Stimulated activated naive CD8-positive, alpha-beta T cell treated with anti-CD3 and anti-CD28 coated beads, Interleukin-15, amount 100 ng/mL, for 72 hours (primary cell): ENCODE measurements around the gene FKBP8.

Experiments used
- ATAC-seq: fragments of 150-1000 bp; cut with Tn5 transposase; 2 replicates; pipeline ENCODE4 v1.10.0; 2021; ENCODE audit warnings: mild to moderate bottlenecking, moderate library complexity
- DNase-seq, 2 donors: peaks; one replicate each; pipeline ENCODE4 v3.0.0; 2021 to 2022
- H3K27ac Mint-ChIP-seq, 2 donors: one replicate each; pipeline ENCODE4 v1.8.0; 2022; ENCODE audit warnings: mild to moderate bottlenecking in 2 of 2, mixed read lengths in 2 of 2, moderate library complexity in 2 of 2
- H3K27me3 Mint-ChIP-seq: one replicate; pipeline ENCODE4 v1.8.0; 2022; ENCODE audit warnings: mixed read lengths
- H3K4me1 Mint-ChIP-seq: one replicate; pipeline ENCODE4 v1.8.0; 2022; ENCODE audit warnings: mild to moderate bottlenecking, mixed read lengths
- H3K4me3 Mint-ChIP-seq, 2 donors: one replicate each; pipeline ENCODE4 v1.8.0; 2022; ENCODE audit warnings: mild to moderate bottlenecking in 2 of 2, mixed read lengths in 2 of 2, moderate library complexity in 1 of 2
- H3K9me3 Mint-ChIP-seq, 2 donors: one replicate each; pipeline ENCODE4 v1.8.0; 2022; ENCODE audit warnings: mixed read lengths in 2 of 2

FKBP8 gene

DNA sequence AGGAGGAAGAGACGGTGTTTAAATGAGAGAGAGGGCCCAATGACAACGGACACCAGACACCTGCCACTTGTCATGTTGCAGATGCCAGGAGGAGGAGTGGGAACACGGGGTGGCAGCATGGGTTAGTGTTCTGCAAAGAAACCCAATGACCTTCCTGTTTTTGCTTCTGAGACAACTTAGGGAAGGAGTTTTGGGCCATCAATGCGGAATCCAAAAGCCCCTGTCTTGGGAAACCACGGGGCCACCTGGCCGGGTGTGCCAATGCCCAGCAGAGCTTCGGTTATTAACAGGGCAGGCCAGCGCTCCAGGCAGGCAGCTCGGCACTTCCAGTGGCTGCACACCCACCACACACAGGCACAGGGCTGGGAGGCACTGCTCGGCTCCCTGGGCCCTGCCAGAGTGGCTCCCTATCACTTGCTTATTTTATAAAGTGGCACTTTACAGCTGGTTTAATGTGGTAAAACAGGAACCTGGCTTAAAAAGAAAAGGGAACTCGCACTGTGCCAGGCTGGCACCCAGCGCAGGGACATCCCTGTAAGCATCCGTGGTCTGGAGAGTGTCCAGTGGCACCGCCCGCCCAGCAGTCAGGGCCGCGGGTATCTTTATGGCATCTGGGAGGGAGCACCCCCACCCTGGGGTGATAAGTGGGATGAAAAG lies 40.6 kb downstream of the FKBP8 start:
- Mint-ChIP-seq H3K27me3 (no peaks in the 10 kb centered on the region), H3K27ac (peak overlapping the region in 1 of 2 donors; percentile 4), H3K4me1 (peaks cover 100% of the 10 kb centered on the region), H3K4me3 (no peak overlapping the region), H3K9me3 (no peaks in the 10 kb centered on the region)
- DNase-seq, result no peak
- ATAC-seq, result no peak

GRCh38 chr19:18502246-18502637 lies 41.1 kb downstream of the FKBP8 start:
- no peak for ATAC-seq
- H3K9me3 Mint-ChIP-seq, result no peaks in the 10 kb centered on the region
- H3K27ac Mint-ChIP-seq, result no peak overlapping the region
- H3K4me1 Mint-ChIP-seq, result peaks cover 97% of the 10 kb centered on the region
- no peak for DNase-seq
- H3K4me3 Mint-ChIP-seq, result no peak overlapping the region
- no peaks in the 10 kb centered on the region for H3K27me3 Mint-ChIP-seq

DNA sequence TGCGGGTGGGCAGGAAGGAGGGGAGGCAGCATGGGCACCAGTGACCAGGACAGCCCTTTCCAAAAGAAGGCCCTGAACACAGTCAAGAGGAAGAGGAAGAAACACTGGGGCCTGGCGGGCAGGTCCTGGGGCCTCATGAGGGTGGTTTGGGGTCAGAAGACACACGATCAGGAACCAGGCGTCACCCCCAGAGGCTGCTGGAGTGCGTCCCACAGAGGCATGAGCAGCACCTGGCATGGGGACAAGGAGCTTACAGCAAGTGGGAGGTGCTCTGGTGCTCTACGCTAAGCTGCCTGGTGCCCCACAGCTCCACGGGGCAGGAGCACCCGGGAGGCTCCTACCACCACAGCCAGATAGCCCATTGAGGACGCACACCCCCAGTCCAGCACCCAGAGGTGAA lies 41.5 kb downstream of the FKBP8 start:
- H3K27ac Mint-ChIP-seq, result peak overlapping the region in 1 of 2 donors; percentile 20
- no peak overlapping the region for H3K4me3 Mint-ChIP-seq
- DNase-seq (no peak), ATAC-seq (no peak)
- H3K27me3 Mint-ChIP-seq, result no peaks in the 10 kb centered on the region
- no peaks in the 10 kb centered on the region for H3K9me3 Mint-ChIP-seq
- peaks cover 97% of the 10 kb centered on the region for H3K4me1 Mint-ChIP-seq

DNA sequence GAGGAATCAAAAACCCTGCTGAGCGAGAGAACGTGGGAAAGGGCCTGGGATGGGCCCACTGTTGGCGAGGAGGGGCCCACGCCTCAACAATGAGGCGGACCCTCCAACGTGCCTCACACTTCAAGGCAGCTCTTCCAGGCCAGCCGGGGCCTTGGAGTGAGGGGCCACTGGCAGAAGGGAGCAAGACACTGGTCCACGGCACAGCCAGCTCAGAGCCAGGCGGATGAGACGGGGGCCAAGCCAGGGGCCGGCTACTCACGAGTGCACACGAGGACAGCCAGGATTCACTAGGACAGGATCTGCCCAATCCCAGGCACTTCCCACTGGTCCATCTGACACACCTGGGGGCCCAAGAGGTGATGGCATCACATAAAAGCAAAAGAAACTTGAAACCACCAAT lies 42.0 kb downstream of the FKBP8 start:
- Mint-ChIP-seq H3K27me3 (no peaks in the 10 kb centered on the region), H3K9me3 (no peaks in the 10 kb centered on the region), H3K4me1 (peaks cover 97% of the 10 kb centered on the region), H3K4me3 (no peak overlapping the region), H3K27ac (no peak overlapping the region)
- DNase-seq, result no peak
- ATAC-seq, result no peak

DNA sequence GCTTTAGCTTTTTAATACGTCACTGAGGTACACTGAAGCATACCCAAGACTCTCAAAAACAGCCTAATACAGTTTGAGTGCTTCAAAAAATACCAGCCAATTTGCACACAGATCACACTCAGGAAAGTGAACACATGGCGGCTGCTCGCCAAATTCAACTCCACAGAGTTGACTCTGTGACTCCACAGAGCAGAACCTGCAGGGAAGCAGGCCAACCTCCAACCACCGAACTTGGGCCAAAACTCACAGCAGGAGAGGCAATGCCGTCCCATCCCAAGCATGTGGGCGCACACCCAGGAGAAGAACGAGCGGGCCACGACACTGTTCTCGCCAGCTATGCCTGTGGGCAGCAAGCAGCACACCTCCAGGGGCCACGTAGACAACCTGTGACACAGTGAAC lies 42.6 kb downstream of the FKBP8 start:
- peaks cover 97% of the 10 kb centered on the region for H3K4me1 Mint-ChIP-seq
- no peak for DNase-seq
- ATAC-seq, result no peak
- no peaks in the 10 kb centered on the region for H3K9me3 Mint-ChIP-seq
- H3K27ac Mint-ChIP-seq, result no peak overlapping the region
- no peak overlapping the region for H3K4me3 Mint-ChIP-seq
- H3K27me3 Mint-ChIP-seq, result no peaks in the 10 kb centered on the region

GRCh38 chr19:18500376-18500775 lies 43.0 kb downstream of the FKBP8 start:
- DNase-seq, result no peak
- Mint-ChIP-seq H3K27ac (no peak overlapping the region), H3K9me3 (no peaks in the 10 kb centered on the region)

DNA sequence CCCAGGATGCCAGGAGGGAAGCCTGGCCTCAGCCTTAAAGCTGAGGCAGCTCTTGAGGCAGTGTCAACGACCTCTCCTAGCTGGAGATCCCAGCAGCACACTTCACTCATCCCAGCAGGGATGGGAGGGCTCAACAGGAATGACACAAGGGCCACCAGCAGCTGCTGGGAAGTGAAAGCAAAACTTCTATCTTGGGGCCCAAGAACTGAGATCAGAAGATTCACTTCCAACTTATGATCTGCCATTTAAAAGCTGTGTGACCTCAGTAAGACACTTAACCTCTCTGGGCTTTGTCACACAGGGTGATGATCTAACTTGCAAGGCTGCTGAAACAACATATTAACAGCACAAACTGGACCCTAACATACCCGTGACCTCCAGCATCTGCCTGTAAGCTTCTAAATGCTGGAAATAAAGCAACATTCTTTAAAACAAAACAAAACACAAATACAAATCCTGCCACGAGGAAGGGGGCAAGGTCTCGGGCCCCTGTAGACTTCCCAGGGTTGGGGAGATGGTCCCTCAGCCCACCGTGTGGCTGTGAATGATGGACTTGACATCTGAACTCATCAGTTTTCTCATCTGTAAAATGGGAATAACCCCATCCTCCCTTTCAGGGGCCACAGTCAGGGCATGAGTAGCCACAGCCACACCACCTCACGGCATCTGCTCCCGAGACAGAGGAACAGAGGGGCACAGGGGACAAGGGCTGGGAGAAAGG lies 44.2 kb downstream of the FKBP8 start:
- H3K9me3 Mint-ChIP-seq, result no peaks in the 10 kb centered on the region
- DNase-seq, result no peak
- ATAC-seq, result no peak
- H3K4me1 Mint-ChIP-seq, result peaks cover 96% of the 10 kb centered on the region
- no peak overlapping the region for H3K4me3 Mint-ChIP-seq
- no peak overlapping the region for H3K27ac Mint-ChIP-seq
- H3K27me3 Mint-ChIP-seq, result no peaks in the 10 kb centered on the region

More at GRCh38 chr19:18500376-18500775, 43.0 kb downstream of the FKBP8 start:
- H3K4me1 Mint-ChIP-seq, result peaks cover 97% of the 10 kb centered on the region
- peak overlapping the region in 1 of 2 donors; percentile 63 for H3K4me3 Mint-ChIP-seq
- ATAC-seq, result no peak
- H3K27me3 Mint-ChIP-seq, result no peaks in the 10 kb centered on the region

DNA sequence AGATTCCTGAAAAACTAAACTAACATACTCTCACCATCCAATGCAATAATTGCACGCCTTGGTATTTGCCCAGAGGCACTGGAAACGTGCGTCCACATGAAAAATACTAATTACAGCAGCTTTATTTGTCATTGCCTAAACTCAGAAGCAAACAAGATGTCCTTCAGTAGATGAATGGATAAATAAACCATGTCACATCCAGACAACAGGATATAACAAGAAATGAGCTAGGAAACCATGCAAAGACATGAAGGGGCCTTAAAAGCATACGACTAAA lies 46.5 kb downstream of the FKBP8 start:
- ATAC-seq (no peak), DNase-seq (no peak)
- Mint-ChIP-seq H3K9me3 (no peaks in the 10 kb centered on the region), H3K27me3 (no peaks in the 10 kb centered on the region), H3K27ac (no peak overlapping the region), H3K4me1 (peaks cover 91% of the 10 kb centered on the region), H3K4me3 (no peak overlapping the region)

GRCh38 chr19:18496167-18496979 lies 47.0 kb downstream of the FKBP8 start:
- ATAC-seq, result peak; percentile 98
- Mint-ChIP-seq H3K4me1 (peaks cover 89% of the 10 kb centered on the region), H3K27me3 (no peaks in the 10 kb centered on the region), H3K27ac (peak overlapping the region; percentile 90 to 96), H3K4me3 (peak overlapping the region; percentile 65 to 74), H3K9me3 (no peaks in the 10 kb centered on the region)
- DNase-seq, result peak; percentile 34 to 82

DNA sequence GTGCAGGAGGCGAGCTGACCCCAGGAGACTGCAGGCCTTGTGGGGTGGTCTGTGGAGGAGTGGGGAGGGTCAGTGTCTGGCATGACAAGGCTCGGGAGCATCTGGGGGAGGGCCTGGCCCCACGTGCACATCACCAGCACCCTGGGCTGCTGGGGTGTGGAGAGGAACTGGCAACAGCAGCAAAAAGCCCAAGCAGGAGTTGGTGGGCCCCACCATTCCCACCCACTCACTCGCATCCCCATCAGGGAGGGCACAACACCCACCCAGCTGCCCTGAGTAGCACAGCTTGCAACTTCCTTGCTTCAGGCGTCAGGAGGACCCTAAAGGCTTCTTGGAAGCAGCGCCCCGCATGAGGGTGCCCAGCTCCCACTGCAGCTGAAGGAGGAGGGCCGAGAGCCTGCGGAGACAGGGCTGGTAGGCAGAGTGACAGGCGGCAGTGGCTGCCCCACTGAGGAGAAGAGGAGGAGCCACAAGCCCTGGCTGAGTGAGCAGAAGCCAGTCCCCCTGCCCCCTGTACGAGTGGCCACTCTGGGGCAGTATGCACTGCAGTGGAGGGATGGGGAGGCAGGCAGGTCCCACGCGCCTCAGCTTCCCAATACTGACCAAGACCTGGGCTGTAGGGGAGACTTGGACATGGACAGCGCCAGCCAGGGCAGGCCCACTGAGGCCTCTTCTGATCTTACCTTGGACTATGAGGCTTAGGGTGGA lies 48.0 kb downstream of the FKBP8 start:
- peaks cover 84% of the 10 kb centered on the region for H3K4me1 Mint-ChIP-seq
- peak overlapping the region; percentile 90 to 96 for H3K27ac Mint-ChIP-seq
- DNase-seq (no peak), ATAC-seq (peak; percentile 36)
- no peaks in the 10 kb centered on the region for H3K9me3 Mint-ChIP-seq
- H3K4me3 Mint-ChIP-seq, result peak overlapping the region; percentile 65 to 74
- H3K27me3 Mint-ChIP-seq, result no peaks in the 10 kb centered on the region

- DNase-seq, result no peak
- H3K27ac Mint-ChIP-seq, result peak overlapping the region; percentile 15 to 72
- H3K9me3 Mint-ChIP-seq, result no peaks in the 10 kb centered on the region
- peak overlapping the region; percentile 39 to 65 for H3K4me3 Mint-ChIP-seq
- no peak for ATAC-seq
- H3K27me3 Mint-ChIP-seq, result no peaks in the 10 kb centered on the region
- peaks cover 84% of the 10 kb centered on the region for H3K4me1 Mint-ChIP-seq
These were observed 49.1 kb downstream of the FKBP8 start for GRCh38 chr19:18494267-18494607.

- peak overlapping the region in 1 of 2 donors; percentile 39 for H3K4me3 Mint-ChIP-seq
These were observed 49.7 kb downstream of the FKBP8 start for GRCh38 chr19:18493440-18494266.

GRCh38 chr19:18491995-18492953 lies 51.1 kb downstream of the FKBP8 start:
- H3K27ac Mint-ChIP-seq, result no peak overlapping the region
- H3K9me3 Mint-ChIP-seq, result no peaks in the 10 kb centered on the region
- DNase-seq (no peak), ATAC-seq (no peak)
- H3K4me1 Mint-ChIP-seq, result peaks cover 86% of the 10 kb centered on the region
- H3K27me3 Mint-ChIP-seq, result no peaks in the 10 kb centered on the region
- H3K4me3 Mint-ChIP-seq, result no peak overlapping the region

More at GRCh38 chr19:18493440-18494266, 49.7 kb downstream of the FKBP8 start:
- DNase-seq (no peak), ATAC-seq (no peak)
- peak overlapping the region; percentile 15 to 72 for H3K27ac Mint-ChIP-seq
- no peaks in the 10 kb centered on the region for H3K27me3 Mint-ChIP-seq
- no peaks in the 10 kb centered on the region for H3K9me3 Mint-ChIP-seq
- H3K4me1 Mint-ChIP-seq, result peaks cover 83% of the 10 kb centered on the region

- DNase-seq, result no peak
- H3K4me3 Mint-ChIP-seq, result no peak overlapping the region
- no peaks in the 10 kb centered on the region for H3K27me3 Mint-ChIP-seq
- H3K9me3 Mint-ChIP-seq, result no peaks in the 10 kb centered on the region
- peaks cover 86% of the 10 kb centered on the region for H3K4me1 Mint-ChIP-seq
- ATAC-seq, result no peak
- no peak overlapping the region for H3K27ac Mint-ChIP-seq
These were observed 52.6 kb downstream of the FKBP8 start for GRCh38 chr19:18490728-18491127.
